ENCODE results near the gene PPARD. TPM values are rescaled to one million over a fixed set of nuclear protein-coding genes. Genes with fewer than 3 reads are reported as not detected.
A peak's percentile ranks its signal among the peaks of the same experiment; 100 is the strongest.
"Not testable (repeated sequence)": the region's sequence is repeated elsewhere in the genome, so short reads cannot be mapped to it uniquely, and the experiment has no call there.

PPARD gene
- total and polyA plus RNA-seq, 4 experiments from 2014 or later, result 2.6 to 38.7 (median 24.0) TPM

DNA sequence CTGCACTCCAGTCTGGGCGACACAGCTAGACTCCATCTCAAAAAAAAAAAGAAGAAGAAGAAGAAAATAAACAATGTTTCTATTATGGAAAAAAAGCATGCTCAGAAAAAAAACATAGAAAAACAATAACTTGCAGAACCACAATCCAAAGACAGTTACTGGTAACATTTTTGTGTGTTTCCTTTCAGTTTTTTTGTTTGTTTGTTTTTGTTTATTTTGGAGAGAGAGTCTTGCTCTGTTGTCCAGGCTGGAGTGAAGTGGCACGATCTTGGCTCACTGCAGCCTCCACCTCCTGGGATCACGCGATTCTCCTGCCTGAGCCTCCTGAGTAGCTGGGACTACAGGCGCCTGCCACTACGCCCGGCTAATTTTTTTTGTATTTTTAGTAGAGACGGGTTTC, 13.4 kb upstream of the PPARD start:
- H3K9me3 Mint-ChIP-seq; DNase-seq; H3K27ac ChIP-seq (ENCODE audit: low read depth, low read length); H3K27me3 Mint-ChIP-seq; intact Hi-C loops (cut with micrococcal nuclease); H3K4me3 Mint-ChIP-seq; H3K4me3 ChIP-seq (ENCODE audit: low read length in 2 of 2); H3K36me3 ChIP-seq (ENCODE audit: insufficient read depth, low read length); H3K9me3 ChIP-seq (ENCODE audit: control insufficient read depth in 1 of 2, low read length in 2 of 2); H3K27me3 ChIP-seq (ENCODE audit: insufficient read depth, low read length): not testable (repeated sequence)
- ChIA-PET CTCF (ENCODE audit: partially characterized antibody) (interaction anchor here (0.7 to 12.5 kb wide), 8 partner anchors 13 to 1705 kb away, joined by 3 to 429 read pairs (median 35); partner anchors contain the start of genes DEF6, FANCE, PPARD and RPL10A), POLR2A (ENCODE audit: partially characterized antibody) (interaction anchor here (1.4 to 26.7 kb wide), 2 partner anchors 25 to 121 kb away, joined by 6 to 805 read pairs; partner anchors contain the start of gene DEF6)
- H3K36me3 Mint-ChIP-seq, result peaks cover 21 to 26% of the 10 kb centered on the region in 2 donors
- H3K4me1 Mint-ChIP-seq, result peaks cover 14 to 36% (median 19%) of the 10 kb centered on the region in 4 donors
- peak overlapping the region in 2 of 7 donors; percentile 18 to 68 for H3K27ac Mint-ChIP-seq
- H3K4me1 ChIP-seq (ENCODE audit: insufficient read depth, low read length), result peaks cover 29% of the 10 kb centered on the region

DNA sequence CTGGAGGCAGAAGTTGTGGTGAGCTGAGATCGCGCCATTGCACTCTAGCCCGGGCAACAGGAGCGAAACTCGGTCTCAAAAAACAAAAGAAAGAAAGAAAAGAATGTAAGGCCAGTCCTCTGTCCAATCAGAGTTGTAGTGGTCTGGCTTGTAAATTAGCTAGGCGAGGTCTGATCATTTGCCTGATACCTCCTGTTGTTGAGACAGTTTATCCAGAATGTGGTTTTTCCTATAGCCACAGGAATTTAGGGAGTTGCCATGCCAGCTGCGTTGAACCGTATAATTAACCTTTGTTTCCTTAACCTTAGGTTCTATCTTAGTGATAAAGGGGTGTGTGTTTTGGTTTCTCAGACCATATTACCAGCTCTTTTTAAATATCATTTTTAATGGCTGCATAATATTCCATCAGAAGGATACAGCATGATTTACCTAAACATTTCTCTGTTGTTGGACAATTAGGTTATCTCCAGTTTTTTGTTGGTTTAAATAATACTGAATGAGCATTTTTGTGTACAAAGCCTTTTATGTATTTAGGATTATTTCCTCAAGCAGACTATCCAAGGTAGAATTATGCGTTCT, 11.7 kb upstream of the PPARD start:
- Mint-ChIP-seq H3K27ac (peak overlapping the region in 1 of 7 donors; percentile 16), H3K4me3 (no peak overlapping the region), H3K36me3 (peaks cover 17 to 21% of the 10 kb centered on the region in 2 donors), H3K9me3 (peaks cover 0 to 14% (median 9%) of the 10 kb centered on the region in 8 donors), H3K4me1 (peaks cover 14 to 36% (median 20%) of the 10 kb centered on the region in 4 donors), H3K27me3 (no peaks in the 10 kb centered on the region)
- intact Hi-C loops (cut with micrococcal nuclease), result no loop called here
- Histone ChIP-seq H3K27me3 (ENCODE audit: insufficient read depth, low read length) (no peaks in the 10 kb centered on the region), H3K9me3 (ENCODE audit: control insufficient read depth in 1 of 2, low read length in 2 of 2) (no peaks in the 10 kb centered on the region), H3K4me1 (ENCODE audit: insufficient read depth, low read length) (peaks cover 29% of the 10 kb centered on the region), H3K27ac (ENCODE audit: low read depth, low read length) (no peak overlapping the region), H3K4me3 (ENCODE audit: low read length in 2 of 2) (no peak overlapping the region), H3K36me3 (ENCODE audit: insufficient read depth, low read length) (no peaks in the 10 kb centered on the region)
- DNase-seq, result no peak
- POLR2A ChIA-PET (ENCODE audit: partially characterized antibody), result interaction anchor here (1.2 to 26.7 kb wide), 3 partner anchors 11 to 272 kb away, joined by 3 to 805 read pairs (median 4); partner anchors contain the start of gene DEF6
- CTCF ChIA-PET (ENCODE audit: partially characterized antibody), result interaction anchor here (1.3 to 12.5 kb wide), 4 partner anchors 27 to 143 kb away, joined by 3 to 429 read pairs (median 52); partner anchors contain the start of genes DEF6 and FANCE

DNA sequence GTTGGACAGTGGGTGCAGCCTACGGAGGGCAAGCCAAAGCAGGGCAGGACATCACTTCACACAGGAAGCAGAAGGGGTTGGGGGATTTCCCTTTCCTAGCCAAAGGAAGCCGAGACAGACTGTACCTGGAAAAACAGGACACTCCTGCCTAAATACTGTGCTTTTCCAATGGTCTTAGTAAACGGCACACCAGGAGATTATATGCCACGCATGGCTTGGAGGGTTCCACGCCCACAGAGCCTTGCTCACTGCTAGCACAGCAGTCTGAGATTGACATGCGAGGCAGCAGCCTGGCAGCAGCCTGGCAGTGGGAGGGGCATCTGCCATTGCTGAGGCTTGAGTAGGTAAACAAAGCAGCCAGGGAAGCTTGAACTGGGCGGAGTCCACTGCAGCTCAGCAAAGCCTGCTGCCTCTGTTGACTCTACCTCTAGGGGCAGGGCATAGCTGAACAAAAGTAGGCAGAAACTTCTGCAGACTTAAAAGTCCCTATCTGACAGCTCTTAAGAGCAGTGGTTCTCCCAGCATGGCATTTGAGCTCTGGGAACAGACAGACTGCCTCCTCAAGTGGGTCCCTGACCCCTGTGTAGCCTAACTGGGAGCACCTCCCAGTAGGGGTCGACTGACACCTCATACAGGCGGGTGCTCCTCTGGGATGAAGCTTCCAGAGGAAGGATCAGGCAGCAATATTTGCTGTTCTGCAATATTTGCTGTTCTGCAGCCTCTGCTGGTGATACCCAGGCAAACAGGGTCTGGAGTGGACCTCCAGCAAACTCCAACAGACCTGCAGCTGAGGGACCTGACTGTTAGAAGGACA, 10.1 kb upstream of the PPARD start:
- H3K27me3 Mint-ChIP-seq; H3K36me3 ChIP-seq (ENCODE audit: insufficient read depth, low read length); H3K27me3 ChIP-seq (ENCODE audit: insufficient read depth, low read length); H3K4me3 ChIP-seq (ENCODE audit: low read length in 2 of 2); H3K27ac ChIP-seq (ENCODE audit: low read depth, low read length); H3K9me3 ChIP-seq (ENCODE audit: control insufficient read depth in 1 of 2, low read length in 2 of 2): not testable (repeated sequence)
- intact Hi-C loops (cut with micrococcal nuclease), result loop anchor here (1.0 kb wide), 2 partner anchors 10 to 136 kb away; partner anchors contain the start of genes PPARD and RPL10A
- POLR2A ChIA-PET (ENCODE audit: partially characterized antibody), result interaction anchor here (0.7 to 26.7 kb wide), 10 partner anchors 10 to 136 kb away, joined by 3 to 805 read pairs (median 6); partner anchors contain the start of genes DEF6, FANCE, PPARD and RPL10A
- peaks cover 23% of the 10 kb centered on the region for H3K4me1 ChIP-seq (ENCODE audit: insufficient read depth, low read length)
- peaks cover 0 to 16% (median 10%) of the 10 kb centered on the region in 8 donors for H3K9me3 Mint-ChIP-seq
- peaks cover 17 to 18% of the 10 kb centered on the region in 2 donors for H3K36me3 Mint-ChIP-seq
- H3K4me1 Mint-ChIP-seq, result peaks cover 15 to 39% (median 24%) of the 10 kb centered on the region in 4 donors
- peak overlapping the region in 6 of 8 donors; percentile 30 to 54 (median 40) for H3K4me3 Mint-ChIP-seq
- CTCF ChIA-PET (ENCODE audit: partially characterized antibody), result interaction anchor here (0.8 to 12.5 kb wide), 18 partner anchors 9 to 137 kb away, joined by 3 to 429 read pairs (median 5); partner anchors contain the start of genes DEF6, FANCE, PPARD and RPL10A
- peak; percentile 78 to 92 (median 83) for DNase-seq
- H3K27ac Mint-ChIP-seq, result peak overlapping the region; percentile 53 to 92 (median 77)

DNA sequence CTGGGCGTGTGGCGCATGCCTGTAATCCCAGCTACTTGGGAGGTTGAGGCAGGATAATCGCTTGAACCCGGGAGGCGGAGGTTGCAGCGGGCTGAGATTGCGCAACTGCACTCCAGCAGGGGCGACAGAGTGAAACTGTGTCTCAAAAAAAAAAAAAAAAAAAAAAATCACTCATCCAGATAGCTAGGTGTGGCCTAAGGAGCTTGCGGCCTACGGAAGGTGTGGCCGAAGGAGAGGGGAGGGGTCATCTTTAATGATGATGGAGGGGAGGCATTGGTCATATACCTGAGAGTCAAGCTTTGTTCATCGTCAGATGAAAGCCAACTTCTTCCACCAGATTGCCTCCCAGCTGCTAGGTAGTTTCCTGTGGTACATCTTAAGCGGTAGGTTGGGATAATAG, 801 bp upstream of the PPARD start:
- Histone ChIP-seq H3K27ac (ENCODE audit: low read depth, low read length) (peak overlapping the region; percentile 86), H3K4me3 (ENCODE audit: low read length in 2 of 2) (no peak overlapping the region), H3K9me3 (ENCODE audit: control insufficient read depth in 1 of 2, low read length in 2 of 2) (no peaks in the 10 kb centered on the region), H3K27me3 (ENCODE audit: insufficient read depth, low read length) (no peaks in the 10 kb centered on the region), H3K36me3 (ENCODE audit: insufficient read depth, low read length) (no peaks in the 10 kb centered on the region), H3K4me1 (ENCODE audit: insufficient read depth, low read length) (peaks cover 43% of the 10 kb centered on the region)
- Mint-ChIP-seq H3K27me3 (no peaks in the 10 kb centered on the region), H3K4me3 (peak overlapping the region in 4 of 8 donors; percentile 77 to 96 (median 88)), H3K4me1 (peaks cover 40 to 60% (median 52%) of the 10 kb centered on the region in 4 donors), H3K27ac (peak overlapping the region in 4 of 7 donors; percentile 55 to 89 (median 86)), H3K36me3 (peaks cover 6 to 26% of the 10 kb centered on the region in 2 donors), H3K9me3 (no peaks in the 10 kb centered on the region)
- CTCF ChIA-PET (ENCODE audit: partially characterized antibody), result interaction anchor here (0.6 to 9.9 kb wide), 39 partner anchors 9 to 396 kb away, joined by 3 to 243 read pairs (median 4); partner anchors contain the start of genes ARMC12, DEF6, FANCE and RPL10A
- DNase-seq, result no peak
- intact Hi-C loops (cut with micrococcal nuclease), result loop anchor here (5.0 kb wide), 1 partner anchor 211 kb away; no protein-coding TSS in a partner anchor
- POLR2A ChIA-PET (ENCODE audit: partially characterized antibody), result interaction anchor here (1.0 to 4.4 kb wide), 12 partner anchors 9 to 262 kb away, joined by 3 to 58 read pairs (median 4); partner anchors contain the start of genes DEF6, FANCE and RPL10A

DNA sequence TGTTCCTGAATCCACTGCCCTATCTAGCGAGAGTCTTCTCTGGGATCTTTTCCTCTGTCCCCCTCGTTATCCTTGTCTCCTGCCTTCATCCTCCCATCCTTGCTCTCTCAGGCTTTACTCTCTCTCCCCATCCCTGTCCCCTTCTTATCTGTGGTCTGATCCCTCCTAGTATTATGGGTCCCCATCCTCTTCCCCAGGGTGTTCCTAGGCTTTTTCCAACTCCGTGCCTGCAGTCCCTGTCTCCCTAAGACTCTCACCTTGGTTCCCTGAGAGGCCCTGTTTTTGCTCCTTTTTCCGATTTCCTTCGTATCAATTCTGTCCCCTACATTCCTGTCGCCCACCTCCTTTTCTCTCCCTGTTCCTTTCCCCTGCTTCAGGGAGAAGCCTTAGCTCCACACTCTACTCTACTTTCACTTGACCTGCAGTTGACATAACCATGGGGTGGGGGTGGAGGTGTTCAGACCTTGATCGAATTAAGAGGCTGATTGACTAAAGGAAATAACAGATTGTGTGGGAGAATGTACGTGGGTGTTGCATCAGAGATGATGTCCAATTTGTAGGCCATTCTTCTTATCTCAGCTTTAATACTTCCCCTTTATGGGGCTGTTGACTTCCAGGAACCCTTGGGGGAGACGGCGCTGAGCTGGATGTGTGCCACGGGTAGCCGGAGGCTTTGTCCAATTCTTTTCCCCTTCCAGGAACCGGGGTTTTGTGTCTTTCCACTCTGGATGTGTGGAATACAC, 905 bp downstream of the PPARD start:
- Histone ChIP-seq H3K4me3 (ENCODE audit: low read length in 2 of 2) (peak overlapping the region; percentile 50 to 97), H3K27ac (ENCODE audit: low read depth, low read length) (peak overlapping the region; percentile 86), H3K9me3 (ENCODE audit: control insufficient read depth in 1 of 2, low read length in 2 of 2) (no peaks in the 10 kb centered on the region), H3K36me3 (ENCODE audit: insufficient read depth, low read length) (peaks cover 6% of the 10 kb centered on the region), H3K4me1 (ENCODE audit: insufficient read depth, low read length) (peaks cover 60% of the 10 kb centered on the region), H3K27me3 (ENCODE audit: insufficient read depth, low read length) (no peaks in the 10 kb centered on the region)
- POLR2A ChIA-PET (ENCODE audit: partially characterized antibody), result interaction anchor here (0.6 to 4.4 kb wide), 13 partner anchors 11 to 129 kb away, joined by 3 to 58 read pairs (median 4); partner anchors contain the start of genes DEF6, FANCE and RPL10A
- intact Hi-C loops (cut with micrococcal nuclease), result loop anchor here (2.0 to 5.0 kb wide), 2 partner anchors 209 to 394 kb away; partner anchors contain the start of gene ARMC12
- no peaks in the 10 kb centered on the region for H3K9me3 Mint-ChIP-seq
- DNase-seq, result peak in 4 of 5 donors; percentile 12 to 29 (median 24)
- H3K27me3 Mint-ChIP-seq, result no peaks in the 10 kb centered on the region
- peaks cover 41 to 60% (median 51%) of the 10 kb centered on the region in 4 donors for H3K4me1 Mint-ChIP-seq
- CTCF ChIA-PET (ENCODE audit: partially characterized antibody), result interaction anchor here (0.6 to 9.9 kb wide), 16 partner anchors 9 to 394 kb away, joined by 3 to 243 read pairs (median 6); partner anchors contain the start of genes ARMC12, DEF6, FANCE and RPL10A
- H3K4me3 Mint-ChIP-seq, result peak overlapping the region; percentile 87 to 99 (median 96)
- H3K27ac Mint-ChIP-seq, result peak overlapping the region; percentile 86 to 99 (median 92)
- peaks cover 9 to 36% of the 10 kb centered on the region in 2 donors for H3K36me3 Mint-ChIP-seq
